Spleen (tissue), 11 donors: ENCODE results near the gene SLC6A20. TPM values are rescaled to one million over a fixed set of nuclear protein-coding genes. Genes with fewer than 3 reads are reported as not detected.

Experiments
- DNase-seq: peaks from one replicate; pipeline ENCODE4 v3.0.0-alpha.2; 2020
- H3K27ac ChIP-seq, 8 donors: fragments of 200-600 bp; sonication (generic) in 7 of 8; 1 replicate in 4 of 8; 2 replicates in 4 of 8; pipeline versions ENCODE4 v1.5.0 to v1.8.0; 2016 to 2021; ENCODE audit warnings: inconsistent platforms in 4 of 8, mild to moderate bottlenecking in 4 of 8, moderate library complexity in 1 of 8
- H3K27me3 ChIP-seq, 7 donors: fragments of 200-600 bp; sonication (generic) in 6 of 7; replicated peaks in 1 of 7; 1 replicate in 4 of 7; 2 replicates in 3 of 7; pipeline versions ENCODE4 v1.5.0 to v1.8.0; 2016 to 2021; ENCODE audit warnings: inconsistent platforms in 3 of 7, mild to moderate bottlenecking in 1 of 7
- H3K36me3 ChIP-seq, 6 donors: fragments of 200-600 bp; sonication (generic) in 5 of 6; 1 replicate in 4 of 6; 2 replicates in 2 of 6; pipeline versions ENCODE4 v1.5.0 to v1.8.0; 2016 to 2021; ENCODE audit warnings: inconsistent platforms in 2 of 6
- H3K4me1 ChIP-seq, 6 donors: fragments of 200-600 bp; sonication (generic) in 5 of 6; 1 replicate in 3 of 6; 2 replicates in 3 of 6; pipeline versions ENCODE4 v1.5.0 to v1.8.0; 2016 to 2021; ENCODE audit warnings: inconsistent platforms in 3 of 6
- H3K4me3 ChIP-seq, 8 donors: fragments of 200-600 bp; sonication (generic) in 7 of 8; 1 replicate in 4 of 8; 2 replicates in 4 of 8; pipeline versions ENCODE4 v1.5.0 to v1.8.0; 2016 to 2021; ENCODE audit warnings: inconsistent platforms in 4 of 8, mild to moderate bottlenecking in 4 of 8, moderate library complexity in 2 of 8
- H3K9me3 ChIP-seq, 8 donors: fragments of 200-600 bp; sonication (generic) in 7 of 8; 1 replicate in 4 of 8; 2 replicates in 4 of 8; pipeline versions ENCODE4 v1.5.0 to v1.8.0; 2016 to 2021; ENCODE audit warnings: inconsistent platforms in 4 of 8
- CTCF ChIP-seq, 11 experiments: fragments of 200-600 bp in 7 of 11; fragments of 450-650 bp in 4 of 11; sonication (generic) in 4 of 11; IDR thresholded peaks in 8 of 11; conservative IDR thresholded peaks in 3 of 11; 1 replicate in 7 of 11; 2 replicates in 4 of 11; pipeline versions ENCODE4 v1.4.0 to v1.8.0; 2016 to 2021; ENCODE audit warnings: antibody characterized with exemption in 11 of 11, inconsistent platforms in 4 of 11, mild to moderate bottlenecking in 1 of 11
- POLR2A ChIP-seq, 3 donors: fragments of 450-650 bp; IDR thresholded peaks; one replicate each; pipeline ENCODE4 v1.5.1; 2017; ENCODE audit warnings: antibody characterized with exemption in 3 of 3, mild to moderate bottlenecking in 1 of 3
- POLR2AphosphoS5 ChIP-seq, 3 donors: sonication (generic); formaldehyde crosslinking; IDR thresholded peaks; one replicate each; pipeline ENCODE4 v1.5.1; 2017; ENCODE audit warnings: antibody characterized with exemption in 3 of 3
- WGBS, 5 donors: extraction: QIAGEN DNeasy Blood & Tissue Kit in 3 of 5; methylation state at CpG; one replicate each; pipeline versions ENCODE4 v1.1.5 to v1.1.7; 2013 to 2018; 5-methylcytosine and 5-hydroxymethylcytosine counted together
- intact Hi-C: fragments of 100-400 bp; cut with DNase I; formaldehyde crosslinking; loops from one replicate; pipeline ENCODE4 v1.15.0; 2023; ENCODE audit warnings: low total_unique reads
- polyA plus RNA-seq, 3 donors: library from polyadenylated mRNA; stranded (reverse); fragments of 200-250 nt; gene quantifications; one replicate each; pipeline ENCODE4 v1.2.1, GENCODE V29; 2013
- total RNA-seq, 7 donors: library from RNA; depleted of rRNA in 3 of 7; stranded (reverse); fragments of >200 nt in 3 of 7; fragmentation: NEBNext Ultra II Directional in 4 of 7; extraction: Animal tissue kit (Norgen Biotek cat#: 25700) in 4 of 7; gene quantifications; one replicate each; pipeline versions ENCODE4 v1.1.0 to v1.2.1, GENCODE V29; 2016 to 2021
- donor health status: healthy with polysubstance abuse.
- donor health status: DM: no; HTN: no; CAD: no; lungs with moderate emphysema.
- donor health status: DM: no; HTN: no; CAD: no.
- donor health status: Bipolar disorder and iron deficiency.
- donor health status: healthy.
- donor health status: DM: no; HTN: no; CAD: no.
- donor health status: DM: yes; HTN: yes; CAD: no.

SLC6A20 gene
- total and polyA plus RNA-seq, 10 donors: 0.02 to 0.49 (median 0.32) TPM; not detected in 3

- TF ChIP-seq POLR2AphosphoS5 (IDR thresholded peaks at IDR 0.05): no peak
- Histone ChIP-seq H3K36me3 (no peaks in the 10 kb centered on the region), H3K4me1 (no peaks in the 10 kb centered on the region), H3K4me3 (no peak overlapping the region), H3K9me3 (peaks cover 0 to 11% (median 4%) of the 10 kb centered on the region in 8 donors), H3K27me3 (peaks cover 0 to 2% (median 0%) of the 10 kb centered on the region in 7 donors), H3K27ac (no peak overlapping the region)
- no peak for DNase-seq
- intact Hi-C loops: no loop called here
- WGBS, 5 donors: 90 to 94% (median 91%) methylated on average over 35 of the region's 35 CpGs
Measured at GRCh38 chr3:45779746-45780735, 16.3 kb downstream of the SLC6A20 start.

- intact Hi-C loops: no loop called here
- no peak overlapping the region for H3K4me3 ChIP-seq
- no peak for TF ChIP-seq CTCF (IDR thresholded peaks at IDR 0.05 in 8 of 11, conservative IDR thresholded peaks at IDR 0.05 in 3 of 11)
- no peak for TF ChIP-seq POLR2A (IDR thresholded peaks at IDR 0.05)
- TF ChIP-seq POLR2AphosphoS5 (IDR thresholded peaks at IDR 0.05): no peak
- H3K27ac ChIP-seq: no peak overlapping the region
- H3K27me3 ChIP-seq: peaks cover 0 to 2% (median 0%) of the 10 kb centered on the region in 7 donors
- no peaks in the 10 kb centered on the region for H3K4me1 ChIP-seq
- WGBS, 5 donors: 70 to 80% (median 78%) methylated on average over 3 of the region's 3 CpGs
- DNase-seq: no peak
- H3K36me3 ChIP-seq: no peaks in the 10 kb centered on the region
- H3K9me3 ChIP-seq: no peaks in the 10 kb centered on the region
Measured at GRCh38 chr3:45778761-45779201, 17.6 kb downstream of the SLC6A20 start.

GRCh38 chr3:45777746-45778386 is 18.5 kb downstream of the SLC6A20 start:
- intact Hi-C loops: no loop called here
- 88 to 96% (median 91%) methylated on average over 10 to 11 of the region's 11 CpGs for WGBS, 5 donors
- no peak overlapping the region for H3K4me3 ChIP-seq
- H3K27ac ChIP-seq: no peak overlapping the region
- H3K27me3 ChIP-seq: peaks cover 0 to 2% (median 0%) of the 10 kb centered on the region in 7 donors
- no peak for DNase-seq
- no peaks in the 10 kb centered on the region for H3K9me3 ChIP-seq
- no peaks in the 10 kb centered on the region for H3K4me1 ChIP-seq
- no peaks in the 10 kb centered on the region for H3K36me3 ChIP-seq
- no peak for TF ChIP-seq POLR2A (IDR thresholded peaks at IDR 0.05)
- TF ChIP-seq CTCF (IDR thresholded peaks at IDR 0.05 in 8 of 11, conservative IDR thresholded peaks at IDR 0.05 in 3 of 11): no peak
- TF ChIP-seq POLR2AphosphoS5 (IDR thresholded peaks at IDR 0.05): no peak

- no peak overlapping the region for H3K27ac ChIP-seq
- H3K36me3 ChIP-seq: no peaks in the 10 kb centered on the region
- no peak for TF ChIP-seq POLR2A (IDR thresholded peaks at IDR 0.05)
- no peak for TF ChIP-seq POLR2AphosphoS5 (IDR thresholded peaks at IDR 0.05)
- no peak for TF ChIP-seq CTCF (IDR thresholded peaks at IDR 0.05 in 8 of 11, conservative IDR thresholded peaks at IDR 0.05 in 3 of 11)
- peaks cover 0 to 2% (median 0%) of the 10 kb centered on the region in 7 donors for H3K27me3 ChIP-seq
- DNase-seq: no peak
- H3K4me1 ChIP-seq: no peaks in the 10 kb centered on the region
- intact Hi-C loops: no loop called here
- H3K4me3 ChIP-seq: no peak overlapping the region
- H3K9me3 ChIP-seq: no peaks in the 10 kb centered on the region
- 87 to 92% (median 90%) methylated on average over 6 to 8 of the region's 8 CpGs for WGBS, 5 donors
Measured at GRCh38 chr3:45777111-45777745, 19.1 kb downstream of the SLC6A20 start.
